GM23338 (cell line): Measurements from ENCODE around the gene ANP32A. TPM values are rescaled to one million over a fixed set of nuclear protein-coding genes. Genes with fewer than 3 reads are reported as not detected.

Experiments used
- ATAC-seq: fragments of 200-7000 bp; cut with Tn5 transposase; 3 replicates; pipeline ENCODE4 v1.9.1; 2020
- DNase-seq: peaks from one replicate; pipeline ENCODE4 v3.0.0-alpha.2; 2015; ENCODE audit warnings: low spot score
- H2AFZ ChIP-seq: fragments of 200-600 bp; sonication (generic); 2 replicates; pipeline ENCODE4 v1.8.0; 2016; ENCODE audit warnings: antibody characterized with exemption, mild to moderate bottlenecking, moderate library complexity
- H3F3A ChIP-seq: fragments of 200-600 bp; sonication (generic); replicated peaks from 2 replicates; pipeline ENCODE4 v1.8.0; 2017; ENCODE audit warnings: antibody characterized with exemption, mixed run types, low read depth
- H3K27ac ChIP-seq: fragments of 200-600 bp; sonication (generic); 2 replicates; pipeline ENCODE4 v1.6.1; 2016; ENCODE audit warnings: low read depth
- H3K27me3 ChIP-seq: fragments of 200-600 bp; sonication (generic); 2 replicates; pipeline ENCODE4 v1.8.0; 2016; ENCODE audit warnings: mild to moderate bottlenecking, mixed run types, moderate library complexity; ENCODE audit not compliant: insufficient read depth
- H3K36me3 ChIP-seq: fragments of 200-600 bp; sonication (generic); 2 replicates; pipeline ENCODE4 v1.8.0; 2016; ENCODE audit warnings: mild to moderate bottlenecking; ENCODE audit not compliant: insufficient read depth
- H3K4me1 ChIP-seq: fragments of 200-600 bp; sonication (generic); 2 replicates; pipeline ENCODE4 v1.8.0; 2016; ENCODE audit warnings: mild to moderate bottlenecking, moderate library complexity; ENCODE audit not compliant: insufficient read depth
- H3K4me2 ChIP-seq: fragments of 200-600 bp; sonication (generic); 2 replicates; pipeline ENCODE4 v1.7.1; 2017; ENCODE audit warnings: mixed run types
- H3K4me3 ChIP-seq: fragments of 200-600 bp; sonication (generic); 2 replicates; pipeline ENCODE4 v1.6.1; 2016; ENCODE audit warnings: mixed run types
- H3K79me2 ChIP-seq: fragments of 200-600 bp; sonication (generic); replicated peaks from 2 replicates; pipeline ENCODE4 v1.8.0; 2017; ENCODE audit warnings: mild to moderate bottlenecking; ENCODE audit not compliant: insufficient read depth
- H3K9me2 ChIP-seq: fragments of 200-600 bp; sonication (generic); 2 replicates; pipeline ENCODE4 v1.8.0; 2017; ENCODE audit not compliant: insufficient read depth
- H4K20me1 ChIP-seq: fragments of 200-600 bp; sonication (generic); replicated peaks from 2 replicates; pipeline ENCODE4 v1.8.0; 2017; ENCODE audit warnings: mild to moderate bottlenecking; ENCODE audit not compliant: insufficient read depth
- H3K27ac Mint-ChIP-seq: 2 replicates; pipeline ENCODE4 v1.8.0; 2020; ENCODE audit warnings: inconsistent platforms, mild to moderate bottlenecking, moderate library complexity, mixed read lengths
- H3K27me3 Mint-ChIP-seq: 3 replicates; pipeline ENCODE4 v1.8.0; 2022; ENCODE audit warnings: low read depth, mild to moderate bottlenecking, moderate library complexity, mixed read lengths, inconsistent platforms; ENCODE audit not compliant: insufficient read depth, poor library complexity
- H3K36me3 Mint-ChIP-seq: 3 replicates; pipeline ENCODE4 v1.8.0; 2021; ENCODE audit warnings: low read depth, mild to moderate bottlenecking, inconsistent platforms, moderate library complexity, mixed read lengths
- H3K4me1 Mint-ChIP-seq: 3 replicates; pipeline ENCODE4 v1.8.0; 2020; ENCODE audit warnings: mild to moderate bottlenecking, inconsistent platforms, mixed read lengths
- H3K4me3 Mint-ChIP-seq: 3 replicates; pipeline ENCODE4 v1.8.0; 2021; ENCODE audit warnings: moderate library complexity, mild to moderate bottlenecking, inconsistent platforms, mixed read lengths
- H3K9me3 Mint-ChIP-seq: 3 replicates; pipeline ENCODE4 v1.8.0; 2020; ENCODE audit warnings: moderate library complexity, mild to moderate bottlenecking, inconsistent platforms, mixed read lengths
- CREB1 ChIP-seq: fragments of 250-450 bp; sonication (Bioruptor Pico); IDR thresholded peaks from 2 replicates; pipeline ENCODE4 v1.5.0; 2020; ENCODE audit warnings: low read depth, mild to moderate bottlenecking, moderate library complexity
- JUNB ChIP-seq: IDR thresholded peaks from one replicate; pipeline ENCODE4 v1.6.1; 2016; ENCODE audit warnings: antibody characterized with exemption; ENCODE audit not compliant: unreplicated experiment
- NANOG ChIP-seq: IDR thresholded peaks from 2 replicates; pipeline ENCODE4 v1.6.1; 2016; ENCODE audit warnings: antibody characterized with exemption, borderline replicate concordance
- POLR2AphosphoS5 ChIP-seq: IDR thresholded peaks from 2 replicates; pipeline ENCODE4 v1.6.1; 2016; ENCODE audit warnings: antibody characterized with exemption, low read depth
- REST ChIP-seq: IDR thresholded peaks from one replicate; pipeline ENCODE4 v1.6.1; 2018; ENCODE audit warnings: antibody characterized with exemption; ENCODE audit not compliant: unreplicated experiment
- STAT1 ChIP-seq: IDR thresholded peaks from one replicate; pipeline ENCODE4 v1.6.1; 2016; ENCODE audit warnings: antibody characterized with exemption; ENCODE audit not compliant: unreplicated experiment
- ZNF114 ChIP-seq: fragments of 250-450 bp; sonication (Bioruptor Pico); IDR thresholded peaks from 2 replicates; pipeline ENCODE4 v1.5.0; 2020; ENCODE audit warnings: mild to moderate bottlenecking, moderate library complexity
- ZNF462 ChIP-seq: fragments of 250-450 bp; sonication (Bioruptor Pico); IDR thresholded peaks from 2 replicates; pipeline ENCODE4 v1.5.0; 2020; ENCODE audit warnings: mild to moderate bottlenecking, moderate library complexity
- polyA plus RNA-seq: library from polyadenylated mRNA; unstranded; fragments of >200 nt; fragmentation: Nextera tagmentation; extraction: Ambion mirVana; gene quantifications from 2 replicates; pipeline ENCODE4 v1.2.1, GENCODE V29; 2016
- total RNA-seq: library from RNA; depleted of rRNA; stranded (reverse); fragments of >200 nt; shearing (Covaris generic); gene quantifications from 2 replicates; pipeline ENCODE4 v1.2.3, GENCODE V29; 2014

Gene ANP32A
- total and polyA plus RNA-seq, 2 experiments from 2014 or later: 204 to 304 TPM

- H2AFZ ChIP-seq: no peak overlapping the region
- no peaks in the 10 kb centered on the region for H3K9me2 ChIP-seq
- DNase-seq: no peak
- no peaks in the 10 kb centered on the region for H3K27me3 ChIP-seq
- Mint-ChIP-seq H3K4me1 (no peaks in the 10 kb centered on the region), H3K9me3 (no peaks in the 10 kb centered on the region), H3K4me3 (no peak overlapping the region), H3K36me3 (no peaks in the 10 kb centered on the region), H3K27me3 (peaks cover 6% of the 10 kb centered on the region), H3K27ac (no peak overlapping the region)
- H3K79me2 ChIP-seq: no peaks in the 10 kb centered on the region
- H3K4me3 ChIP-seq: no peak overlapping the region
- no peaks in the 10 kb centered on the region for H4K20me1 ChIP-seq
- H3K36me3 ChIP-seq: no peaks in the 10 kb centered on the region
- H3K27ac ChIP-seq: no peak overlapping the region
- no peaks in the 10 kb centered on the region for H3K4me1 ChIP-seq
- no peaks in the 10 kb centered on the region for H3F3A ChIP-seq
- TF ChIP-seq JUNB (no peak), CREB1 (CRISPR knock-in tag) (no peak), POLR2AphosphoS5 (no peak), ZNF462 (CRISPR knock-in tag) (no peak), STAT1 (no peak), ZNF114 (no peak), REST (no peak), NANOG (no peak)
- ATAC-seq: no peak
- H3K4me2 ChIP-seq: no peak overlapping the region
These were observed 69.1 kb downstream of the ANP32A start for GRCh38 chr15:68751622-68752021.
